Upper lobe of right lung (tissue), 1 donor: ENCODE measurements around the gene OSBPL3. TPM values are rescaled to one million over a fixed set of nuclear protein-coding genes. Genes with fewer than 3 reads are reported as not detected.
A peak's percentile ranks its signal among the peaks of the same experiment; 100 is the strongest.

Experiments
- ATAC-seq: fragments of 200-7000 bp; cut with Tn5 transposase; one replicate; pipeline ENCODE4 v1.9.1; 2020; ENCODE audit warnings: mild to moderate bottlenecking, moderate library complexity
- DNase-seq: peaks from one replicate; pipeline ENCODE4 v3.0.0-alpha.2; 2020
- H3K27ac ChIP-seq: fragments of 200-600 bp; one replicate; pipeline ENCODE4 v1.8.0; 2022
- H3K27me3 ChIP-seq: fragments of 200-600 bp; one replicate; pipeline ENCODE4 v1.8.0; 2022; ENCODE audit warnings: mild to moderate bottlenecking
- H3K36me3 ChIP-seq: fragments of 200-600 bp; one replicate; pipeline ENCODE4 v1.8.0; 2022
- H3K4me1 ChIP-seq: fragments of 200-600 bp; one replicate; pipeline ENCODE4 v1.8.0; 2022
- H3K4me3 ChIP-seq: fragments of 200-600 bp; one replicate; pipeline ENCODE4 v1.8.0; 2022; ENCODE audit warnings: mild to moderate bottlenecking
- H3K9me3 ChIP-seq: fragments of 200-600 bp; one replicate; pipeline ENCODE4 v1.8.0; 2022
- intact Hi-C: fragments of 100-400 bp; cut with DNase I; formaldehyde crosslinking; loops from one replicate; pipeline ENCODE4 v1.11.0; 2022
- total RNA-seq: library from RNA; stranded (reverse); fragmentation: NEBNext Ultra II Directional; extraction: Animal tissue kit (Norgen Biotek cat#: 25700); gene quantifications from one replicate; pipeline ENCODE4 v1.2.1, GENCODE V29; 2021
- TF ChIP-seq, protein P1 (sequence below): fragments of 200-600 bp; IDR thresholded peaks from one replicate; pipeline ENCODE4 v1.8.0; 2022; ENCODE audit warnings: antibody characterized with exemption
- donor health status: DM: no; HTN: yes; CAD: no; lungs with severe emphysema.

The OSBPL3 gene
- total RNA-seq, 1 donor from 2014 or later = 23.7 TPM

DNA sequence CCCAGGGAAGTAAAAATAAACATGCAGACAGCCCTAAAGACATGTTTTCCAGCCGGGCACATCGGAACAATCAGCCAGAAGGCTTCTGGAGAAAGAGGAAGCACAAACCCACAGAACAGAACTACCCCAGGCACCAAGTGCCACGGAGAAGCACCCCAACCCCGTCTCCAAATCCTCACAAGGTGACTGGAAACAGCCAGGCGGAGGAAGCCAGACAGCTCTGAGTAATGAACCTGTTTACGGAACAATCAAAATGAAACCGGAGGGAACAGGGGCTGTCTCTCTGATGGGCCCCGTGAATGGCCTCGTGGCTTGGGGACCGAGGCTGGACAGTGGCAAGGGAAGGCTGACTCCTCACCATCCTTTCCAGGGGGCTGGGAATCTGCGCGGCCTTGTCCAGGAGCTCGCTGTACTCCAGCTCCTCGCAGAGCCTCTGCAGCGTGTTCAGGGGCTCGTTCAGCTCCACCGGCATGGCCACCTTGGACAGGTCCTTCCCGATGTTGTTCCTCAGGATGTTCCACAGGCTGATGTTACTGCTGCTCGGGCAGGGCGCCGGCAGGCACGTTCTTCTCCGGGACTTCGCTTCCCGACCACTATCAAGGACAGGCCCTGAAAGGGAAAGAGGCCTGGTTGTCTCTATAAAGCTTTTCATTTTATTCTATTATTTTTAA lies 145.7 kb downstream of the OSBPL3 start:
- TF ChIP-seq, protein P1, sequence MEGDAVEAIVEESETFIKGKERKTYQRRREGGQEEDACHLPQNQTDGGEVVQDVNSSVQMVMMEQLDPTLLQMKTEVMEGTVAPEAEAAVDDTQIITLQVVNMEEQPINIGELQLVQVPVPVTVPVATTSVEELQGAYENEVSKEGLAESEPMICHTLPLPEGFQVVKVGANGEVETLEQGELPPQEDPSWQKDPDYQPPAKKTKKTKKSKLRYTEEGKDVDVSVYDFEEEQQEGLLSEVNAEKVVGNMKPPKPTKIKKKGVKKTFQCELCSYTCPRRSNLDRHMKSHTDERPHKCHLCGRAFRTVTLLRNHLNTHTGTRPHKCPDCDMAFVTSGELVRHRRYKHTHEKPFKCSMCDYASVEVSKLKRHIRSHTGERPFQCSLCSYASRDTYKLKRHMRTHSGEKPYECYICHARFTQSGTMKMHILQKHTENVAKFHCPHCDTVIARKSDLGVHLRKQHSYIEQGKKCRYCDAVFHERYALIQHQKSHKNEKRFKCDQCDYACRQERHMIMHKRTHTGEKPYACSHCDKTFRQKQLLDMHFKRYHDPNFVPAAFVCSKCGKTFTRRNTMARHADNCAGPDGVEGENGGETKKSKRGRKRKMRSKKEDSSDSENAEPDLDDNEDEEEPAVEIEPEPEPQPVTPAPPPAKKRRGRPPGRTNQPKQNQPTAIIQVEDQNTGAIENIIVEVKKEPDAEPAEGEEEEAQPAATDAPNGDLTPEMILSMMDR = no peak
- peak; percentile 77 for ATAC-seq
- H3K36me3 ChIP-seq = no peaks in the 10 kb centered on the region
- H3K27me3 ChIP-seq = no peaks in the 10 kb centered on the region
- intact Hi-C loops = no loop called here
- peaks cover 4% of the 10 kb centered on the region for H3K4me1 ChIP-seq
- H3K4me3 ChIP-seq = no peak overlapping the region
- DNase-seq = no peak
- peak overlapping the region; percentile 17 for H3K27ac ChIP-seq
- H3K9me3 ChIP-seq = no peaks in the 10 kb centered on the region

DNA sequence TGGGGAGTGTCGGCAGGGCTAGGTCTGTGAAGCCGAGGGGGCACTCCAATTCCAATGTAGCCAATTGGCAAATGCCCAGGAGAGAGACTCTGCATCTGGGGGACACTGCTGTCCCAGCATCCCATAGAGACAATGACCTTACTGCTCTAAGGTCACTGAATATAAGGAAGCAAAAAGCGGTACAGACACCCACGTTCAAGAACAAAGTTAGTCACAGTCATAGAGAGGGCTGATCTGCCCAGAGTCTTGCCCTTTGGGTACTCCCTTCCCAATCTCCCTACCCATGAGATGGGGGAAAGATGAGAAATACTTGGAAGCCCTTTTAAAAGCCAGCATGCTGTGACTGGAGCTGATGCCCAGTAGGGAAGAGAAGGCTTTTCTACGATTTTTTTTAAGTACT lies 146.4 kb downstream of the OSBPL3 start:
- Histone ChIP-seq H3K4me1 (peaks cover 11% of the 10 kb centered on the region), H3K36me3 (no peaks in the 10 kb centered on the region), H3K9me3 (no peaks in the 10 kb centered on the region), H3K27me3 (no peaks in the 10 kb centered on the region), H3K4me3 (no peak overlapping the region), H3K27ac (no peak overlapping the region)
- peak; percentile 80 for ATAC-seq
- TF ChIP-seq, protein P1 = no peak
- no peak for DNase-seq
- intact Hi-C loops = no loop called here

DNA sequence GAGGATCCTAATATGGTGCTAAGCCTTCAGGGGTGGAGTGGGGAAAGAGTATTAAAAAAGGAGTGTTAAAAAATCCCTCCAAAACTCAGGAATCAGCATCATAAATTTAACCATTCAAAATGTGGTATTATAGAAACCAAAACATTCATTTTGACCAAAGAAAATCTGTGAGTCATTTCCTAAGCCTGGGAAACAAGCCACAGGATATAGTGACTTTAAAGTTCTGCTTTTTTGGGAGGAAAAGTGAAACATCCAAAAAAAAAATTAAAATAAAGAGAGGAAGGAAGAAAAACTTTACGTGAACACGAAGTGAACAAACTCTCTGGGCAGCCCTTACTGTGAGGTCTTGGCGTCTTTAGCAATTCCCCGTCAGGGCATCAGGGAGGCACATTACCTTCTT lies 148.7 kb downstream of the OSBPL3 start:
- no peaks in the 10 kb centered on the region for H3K27me3 ChIP-seq
- intact Hi-C loops = no loop called here
- peaks cover 18% of the 10 kb centered on the region for H3K4me1 ChIP-seq
- H3K27ac ChIP-seq = no peak overlapping the region
- DNase-seq = no peak
- no peaks in the 10 kb centered on the region for H3K9me3 ChIP-seq
- no peaks in the 10 kb centered on the region for H3K36me3 ChIP-seq
- TF ChIP-seq, protein P1 = no peak
- H3K4me3 ChIP-seq = no peak overlapping the region
- ATAC-seq = no peak

DNA sequence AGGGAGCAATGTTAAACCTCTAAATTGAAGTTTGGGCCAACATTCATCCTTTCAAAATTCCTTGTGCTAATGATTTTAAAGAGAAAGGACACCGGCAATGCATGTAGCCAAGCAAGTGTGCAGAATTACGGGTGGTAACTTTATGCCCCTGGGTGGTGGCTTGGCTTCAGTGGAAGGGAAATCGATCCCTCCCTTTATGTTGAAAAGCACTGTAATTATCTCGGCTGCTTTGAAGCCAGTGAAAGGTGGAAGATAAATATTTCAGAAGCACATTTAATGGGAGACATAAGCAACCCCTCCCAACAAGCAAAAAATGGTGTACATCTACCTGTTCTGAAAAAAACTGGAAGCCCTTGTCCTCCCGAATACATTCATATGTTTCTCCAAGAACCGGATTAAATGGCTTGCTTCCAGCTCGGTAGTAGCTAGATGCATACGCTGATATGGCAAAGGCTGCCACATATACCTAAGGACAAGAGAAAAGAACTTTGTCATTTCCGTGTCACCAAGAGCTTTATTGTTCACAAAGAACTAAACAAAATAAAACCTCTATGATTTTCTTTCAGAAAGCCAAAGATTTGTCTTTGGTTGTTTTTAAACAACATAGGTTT lies 149.4 kb downstream of the OSBPL3 start:
- Histone ChIP-seq H3K4me1 (peaks cover 25% of the 10 kb centered on the region), H3K27me3 (no peaks in the 10 kb centered on the region), H3K9me3 (no peaks in the 10 kb centered on the region), H3K4me3 (no peak overlapping the region), H3K27ac (no peak overlapping the region), H3K36me3 (no peaks in the 10 kb centered on the region)
- intact Hi-C loops = no loop called here
- ATAC-seq (no peak), DNase-seq (no peak)
- TF ChIP-seq, protein P1 = no peak

DNA sequence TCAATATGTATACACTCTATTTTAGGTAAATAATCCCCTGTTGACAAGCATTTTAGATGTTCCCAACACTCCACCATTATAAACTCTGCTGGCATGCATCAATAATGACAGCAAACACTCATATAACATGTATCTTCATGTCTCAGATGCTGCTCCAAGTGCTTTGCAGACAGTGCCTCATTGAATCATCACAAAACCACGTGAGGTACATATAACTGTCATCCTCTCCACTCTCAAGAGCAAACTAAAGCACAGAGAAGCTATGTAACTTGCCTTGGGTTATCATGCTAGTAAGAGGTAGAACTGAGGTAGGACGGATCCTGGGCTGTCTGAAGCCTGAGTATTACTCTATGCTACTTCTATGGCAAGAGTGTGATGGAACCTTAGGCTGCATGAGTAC lies 150.2 kb downstream of the OSBPL3 start:
- no peaks in the 10 kb centered on the region for H3K36me3 ChIP-seq
- DNase-seq (no peak), ATAC-seq (no peak)
- TF ChIP-seq, protein P1 = no peak
- no peaks in the 10 kb centered on the region for H3K9me3 ChIP-seq
- H3K27me3 ChIP-seq = no peaks in the 10 kb centered on the region
- intact Hi-C loops = no loop called here
- no peak overlapping the region for H3K4me3 ChIP-seq
- peaks cover 32% of the 10 kb centered on the region for H3K4me1 ChIP-seq
- H3K27ac ChIP-seq = no peak overlapping the region
